ENCODE measurements around the gene AGO1. TPM values are rescaled to one million over a fixed set of nuclear protein-coding genes. Genes with fewer than 3 reads are reported as not detected.

The AGO1 gene
- total RNA-seq, 4 donors from 2014 or later = 9.2 to 24.0 (median 20.1) TPM

DNA sequence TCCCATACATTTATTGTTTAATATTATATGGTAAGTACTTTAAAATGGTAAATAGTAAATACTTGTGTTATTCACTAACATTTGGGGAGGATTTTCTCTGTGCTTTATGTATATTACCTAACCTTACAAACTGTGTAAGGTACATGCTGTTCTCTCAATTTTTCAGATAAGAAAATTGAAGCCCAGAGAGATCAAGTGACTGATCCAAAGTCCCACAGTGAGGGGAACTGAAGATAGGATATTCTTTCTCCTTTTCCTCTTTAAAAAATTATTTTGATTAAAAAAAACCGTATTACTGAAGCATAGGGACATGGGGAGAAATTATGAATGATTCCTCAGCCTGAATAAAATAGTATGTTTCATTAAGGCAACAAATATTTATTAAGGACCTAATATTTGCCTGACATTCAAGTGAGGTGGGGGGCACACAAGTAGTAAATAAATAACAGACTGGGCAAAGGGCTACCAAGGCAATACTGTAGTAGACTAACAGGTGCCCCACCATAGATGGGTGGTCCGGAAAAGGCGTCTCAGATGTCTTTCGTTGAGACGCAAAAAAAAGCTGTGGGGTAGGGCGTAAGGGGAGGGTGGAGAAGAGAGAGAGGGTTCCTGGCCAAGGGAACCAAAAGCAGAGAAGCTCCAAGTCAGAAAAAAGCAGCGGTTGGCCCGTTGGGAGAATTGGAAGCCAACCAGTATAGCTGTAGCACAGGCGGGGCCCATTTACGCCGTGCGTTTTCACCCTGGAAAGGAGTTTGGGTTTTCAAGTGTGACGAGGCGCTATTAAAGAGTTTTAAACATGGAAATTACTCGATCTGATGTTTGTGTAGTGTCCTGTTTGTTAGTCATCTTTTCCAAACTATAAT lies 47.0 kb downstream of the AGO1 start:
- H3K4me1 ChIP-seq = peaks cover 0 to 42% (median 13%) of the 10 kb centered on the region in 4 donors
- H3K36me3 ChIP-seq = no peaks in the 10 kb centered on the region
- H3K27me3 ChIP-seq = no peaks in the 10 kb centered on the region
- H3K27ac ChIP-seq = peak overlapping the region; percentile 96 to 100 (median 98)
- peak overlapping the region; percentile 61 to 96 (median 92) for H3K4me3 ChIP-seq
- no peaks in the 10 kb centered on the region for H3K9me3 ChIP-seq
- 1% methylated on average over 15 of the region's 15 CpGs for WGBS, 2 donors
- DNase-seq (ENCODE audit: low spot score in 2 of 2) = peak in 1 of 2 donors; percentile 40
- peak; percentile 31 to 57 for TF ChIP-seq EP300 (IDR thresholded peaks at IDR 0.05)
- TF ChIP-seq, protein P1, sequence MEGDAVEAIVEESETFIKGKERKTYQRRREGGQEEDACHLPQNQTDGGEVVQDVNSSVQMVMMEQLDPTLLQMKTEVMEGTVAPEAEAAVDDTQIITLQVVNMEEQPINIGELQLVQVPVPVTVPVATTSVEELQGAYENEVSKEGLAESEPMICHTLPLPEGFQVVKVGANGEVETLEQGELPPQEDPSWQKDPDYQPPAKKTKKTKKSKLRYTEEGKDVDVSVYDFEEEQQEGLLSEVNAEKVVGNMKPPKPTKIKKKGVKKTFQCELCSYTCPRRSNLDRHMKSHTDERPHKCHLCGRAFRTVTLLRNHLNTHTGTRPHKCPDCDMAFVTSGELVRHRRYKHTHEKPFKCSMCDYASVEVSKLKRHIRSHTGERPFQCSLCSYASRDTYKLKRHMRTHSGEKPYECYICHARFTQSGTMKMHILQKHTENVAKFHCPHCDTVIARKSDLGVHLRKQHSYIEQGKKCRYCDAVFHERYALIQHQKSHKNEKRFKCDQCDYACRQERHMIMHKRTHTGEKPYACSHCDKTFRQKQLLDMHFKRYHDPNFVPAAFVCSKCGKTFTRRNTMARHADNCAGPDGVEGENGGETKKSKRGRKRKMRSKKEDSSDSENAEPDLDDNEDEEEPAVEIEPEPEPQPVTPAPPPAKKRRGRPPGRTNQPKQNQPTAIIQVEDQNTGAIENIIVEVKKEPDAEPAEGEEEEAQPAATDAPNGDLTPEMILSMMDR (IDR thresholded peaks at IDR 0.05) = no peak

DNA sequence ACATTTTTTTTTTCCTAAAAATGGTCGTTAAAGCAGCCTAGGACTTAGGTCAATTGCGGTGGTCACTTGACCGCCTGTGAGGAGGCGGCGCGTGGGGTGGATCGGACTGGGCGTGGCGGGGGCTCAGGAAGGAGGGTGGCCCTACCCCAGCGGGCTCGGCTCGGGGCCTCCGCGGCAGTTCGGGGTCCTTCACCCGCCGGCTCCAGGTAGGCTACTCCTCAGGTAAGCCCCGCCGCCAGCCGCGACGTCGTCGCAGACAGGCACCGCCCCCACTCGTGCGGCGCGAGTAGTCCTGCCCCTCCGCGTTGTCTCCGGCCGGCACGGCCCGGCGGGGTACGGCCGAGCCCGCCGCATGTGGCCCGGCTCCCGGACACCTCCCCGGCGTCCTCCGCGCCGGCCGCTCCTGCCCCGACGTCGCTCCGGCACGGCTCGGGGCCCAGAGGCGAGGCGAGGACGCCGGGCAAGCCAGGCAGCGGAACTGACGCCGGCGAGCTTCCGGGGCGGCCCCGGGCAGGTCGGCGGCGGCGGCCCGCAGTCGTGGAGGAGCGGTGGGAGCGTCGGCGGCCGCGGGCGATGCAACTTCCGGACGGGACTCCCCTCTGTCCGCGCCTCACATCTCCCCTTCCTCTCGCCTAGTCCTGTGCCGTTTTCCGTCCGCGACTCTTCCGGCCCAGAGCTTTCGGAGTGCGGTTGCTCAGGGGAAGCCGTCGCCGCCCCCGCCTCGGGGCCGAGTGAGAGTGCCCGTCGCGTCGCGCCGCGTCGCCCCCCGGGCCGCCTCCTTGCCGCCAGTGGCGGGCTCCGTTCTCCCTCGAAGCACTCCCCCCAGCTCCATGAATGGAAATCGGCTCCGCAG lies 47.8 kb downstream of the AGO1 start, which contains the start of gene AGO3:
Gene AGO3, plus strand, starts transcription at position 513 of the 853 bp plus-strand sequence. Its CDS starts 322 bp downstream, at position 835.
- peak within 1 kb of the TSS; percentile 96 to 100 (median 98) for H3K27ac ChIP-seq
- no peaks in the 10 kb centered on the region for H3K27me3 ChIP-seq
- peak; percentile 65 to 75 for DNase-seq (ENCODE audit: low spot score in 2 of 2)
- H3K4me3 ChIP-seq = peak within 1 kb of the TSS; percentile 61 to 96 (median 92)
- H3K9me3 ChIP-seq = no peaks in the 10 kb centered on the region
- WGBS, 2 donors = 0% methylated on average over 29 to 83 of the region's 112 CpGs
- TF ChIP-seq, protein P1 (IDR thresholded peaks at IDR 0.05) = peak in 2 of 5 experiments; percentile 17 to 21
- peak; percentile 55 to 86 for TF ChIP-seq POLR2A (IDR thresholded peaks at IDR 0.05)
- TF ChIP-seq EP300 (IDR thresholded peaks at IDR 0.05) = peak in 1 of 2 donors; percentile 43
- no peaks in the 10 kb centered on the region for H3K36me3 ChIP-seq
- peaks cover 0 to 49% (median 13%) of the 10 kb centered on the region in 4 donors for H3K4me1 ChIP-seq

DNA sequence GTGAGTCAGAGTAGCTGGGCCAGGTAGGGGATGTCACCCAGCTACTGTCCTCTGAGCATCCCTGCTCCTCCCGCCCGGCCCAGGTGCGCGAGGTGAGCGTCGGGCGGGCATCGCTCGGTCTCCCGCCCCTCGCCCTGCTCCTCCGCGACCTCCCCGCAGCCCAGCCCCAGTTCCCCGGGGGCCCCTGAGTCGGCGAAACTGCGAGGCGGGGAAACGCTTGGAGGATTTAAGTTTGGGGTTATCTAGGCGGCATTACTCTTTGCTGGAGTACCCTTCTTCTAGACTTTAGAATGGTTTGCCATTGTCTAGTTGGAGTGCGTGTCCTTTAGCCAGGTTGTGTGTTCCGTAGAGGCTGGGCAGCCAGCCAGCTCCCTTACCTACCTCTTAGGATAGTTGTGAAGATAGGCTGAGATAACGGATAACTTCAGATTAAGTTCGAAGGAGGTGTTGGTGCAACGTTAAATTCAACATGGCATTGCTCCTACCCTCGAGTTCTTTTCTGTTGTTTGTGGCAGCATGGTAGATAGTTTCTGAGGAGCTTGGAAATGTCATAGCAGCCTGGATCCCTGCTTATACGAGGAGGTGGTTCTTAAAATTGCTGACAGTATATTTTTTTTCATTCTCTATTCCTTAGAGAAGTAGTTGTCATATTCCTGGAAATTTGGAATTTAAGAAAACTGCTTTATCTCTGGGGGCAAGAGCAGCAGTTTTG lies 48.6 kb downstream of the AGO1 start:
- 0 to 2% methylated on average over 11 to 26 of the region's 28 CpGs for WGBS, 2 donors

DNA sequence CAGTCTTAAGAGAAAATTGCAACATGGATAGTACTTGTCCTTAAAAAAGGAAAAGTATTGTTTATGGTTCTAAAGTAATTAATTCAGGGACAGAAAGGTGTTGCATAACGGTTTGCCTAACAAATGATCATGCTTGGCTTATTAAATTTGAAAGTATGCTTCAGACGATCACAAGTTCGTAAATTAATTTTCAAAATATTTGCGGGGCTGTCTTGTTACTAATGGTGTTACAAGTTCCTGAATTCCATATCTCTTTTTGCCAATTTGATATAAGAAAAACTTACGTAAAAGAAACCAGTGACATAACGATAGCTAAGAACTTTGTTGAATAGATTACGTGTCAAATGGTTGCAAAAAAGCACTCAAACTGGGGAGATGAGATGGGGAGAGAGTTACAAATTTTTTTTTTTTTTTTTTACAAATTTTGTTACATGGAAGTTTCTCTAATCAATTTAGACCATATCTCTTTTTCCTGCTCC lies 49.2 kb downstream of the AGO1 start:
- no peak for DNase-seq (ENCODE audit: low spot score in 2 of 2)
- Histone ChIP-seq H3K9me3 (no peaks in the 10 kb centered on the region), H3K27ac (peak overlapping the region in 3 of 4 donors; percentile 96 to 100 (median 99)), H3K27me3 (no peaks in the 10 kb centered on the region), H3K36me3 (no peaks in the 10 kb centered on the region), H3K4me1 (peaks cover 0 to 58% (median 16%) of the 10 kb centered on the region in 4 donors), H3K4me3 (peak overlapping the region; percentile 61 to 96 (median 92))
- WGBS, 2 donors = 45 to 48% methylated on average over 7 of the region's 7 CpGs
- TF ChIP-seq EP300 (IDR thresholded peaks at IDR 0.05) (no peak), POLR2A (IDR thresholded peaks at IDR 0.05) (no peak)
- TF ChIP-seq, protein P1 (IDR thresholded peaks at IDR 0.05) = no peak

More for the DNA sequence above, 48.6 kb downstream of the AGO1 start:
- TF ChIP-seq, protein P1 (IDR thresholded peaks at IDR 0.05) = no peak
- TF ChIP-seq EP300 (IDR thresholded peaks at IDR 0.05) (no peak), POLR2A (IDR thresholded peaks at IDR 0.05) (no peak)
- no peaks in the 10 kb centered on the region for H3K27me3 ChIP-seq
- no peaks in the 10 kb centered on the region for H3K9me3 ChIP-seq
- DNase-seq (ENCODE audit: low spot score in 2 of 2) = peak in 1 of 2 donors; percentile 28
- H3K4me1 ChIP-seq = peaks cover 0 to 57% (median 16%) of the 10 kb centered on the region in 4 donors
- H3K36me3 ChIP-seq = no peaks in the 10 kb centered on the region
- peak overlapping the region; percentile 61 to 96 (median 92) for H3K4me3 ChIP-seq
- peak overlapping the region; percentile 96 to 100 (median 98) for H3K27ac ChIP-seq

All from tibial nerve (tissue), 4 donors.